IMR-90 (cell line): ENCODE measurements around the gene SENP6. TPM values are rescaled to one million over a fixed set of nuclear protein-coding genes. Genes with fewer than 3 reads are reported as not detected.

Experiments used
- ATAC-seq: fragments of 200-7000 bp; cut with Tn5 transposase; 2 replicates; pipeline ENCODE4 v1.9.1; 2020; ENCODE audit warnings: low read depth, mild to moderate bottlenecking, moderate library complexity
- BruUV-seq: library from RNA; stranded (reverse); fragments of 400-500 nt; replicated peaks from 2 replicates; lab custom pipeline; 2021; lab: Mats Ljungman, UMichigan
- CTCF ChIA-PET: fragments of 300-600 bp; formaldehyde crosslinking; extraction: SDS; loops from one replicate; lab custom pipeline; 2021; ENCODE audit warnings: antibody characterized with exemption; lab: Yijun Ruan, JAX
- POLR2A ChIA-PET: fragments of 300-600 bp; sonication (Branson Sonifier 250); formaldehyde crosslinking; loops from one replicate; lab custom pipeline; 2022; ENCODE audit warnings: antibody characterized with exemption; ENCODE audit not compliant: unreplicated experiment; lab: Charles Lee
- DNase-seq: peaks from one replicate; pipeline ENCODE4 v3.0.0; 2013
- H2AFZ ChIP-seq: replicated peaks from 2 replicates; pipeline ENCODE3; 2013; ENCODE audit warnings: low read length, mild to moderate bottlenecking; ENCODE audit not compliant: poor library complexity
- H2AK5ac ChIP-seq: 2 replicates; pipeline ENCODE4 v1.6.1; 2013; ENCODE audit warnings: low read depth, low read length, inconsistent platforms
- H2AK9ac ChIP-seq: replicated peaks from 2 replicates; pipeline ENCODE3; 2013; ENCODE audit warnings: mild to moderate bottlenecking, low read depth, low read length, moderate library complexity; ENCODE audit not compliant: poor library complexity
- H2BK120ac ChIP-seq: 2 replicates; pipeline ENCODE4 v1.6.1; 2013; ENCODE audit warnings: low read depth, low read length, inconsistent platforms
- H2BK15ac ChIP-seq: 3 replicates; pipeline ENCODE4 v1.6.1; 2013; ENCODE audit warnings: low read depth, low read length, inconsistent platforms
- H2BK20ac ChIP-seq: 2 replicates; pipeline ENCODE4 v1.6.1; 2013; ENCODE audit warnings: low read depth, mild to moderate bottlenecking, inconsistent platforms, low read length, moderate library complexity
- H2BK5ac ChIP-seq: 2 replicates; pipeline ENCODE4 v1.6.1; 2013; ENCODE audit warnings: mild to moderate bottlenecking, low read depth, low read length, inconsistent platforms; ENCODE audit not compliant: poor library complexity, severe bottlenecking
- H3K14ac ChIP-seq: replicated peaks from 2 replicates; pipeline ENCODE4 v1.6.1; 2013; ENCODE audit warnings: low read depth, low read length, inconsistent platforms
- H3K18ac ChIP-seq: 2 replicates; pipeline ENCODE4 v1.6.1; 2013; ENCODE audit warnings: low read depth, low read length, control low read depth
- H3K23ac ChIP-seq: 2 replicates; pipeline ENCODE4 v1.6.1; 2013; ENCODE audit warnings: low read depth, low read length, inconsistent platforms
- H3K27ac ChIP-seq: 2 replicates; pipeline ENCODE4 v1.5.1; 2013; ENCODE audit warnings: mild to moderate bottlenecking, control low read depth, low read length; ENCODE audit not compliant: insufficient read depth
- H3K27me3 ChIP-seq: 2 replicates; pipeline ENCODE4 v1.6.1; 2013; ENCODE audit warnings: low read length; ENCODE audit not compliant: control insufficient read depth, insufficient read depth
- H3K36me3 ChIP-seq: 2 replicates; pipeline ENCODE4 v1.6.1; 2013; ENCODE audit warnings: low read length, mixed read lengths; ENCODE audit not compliant: control insufficient read depth, insufficient read depth
- H3K4ac ChIP-seq: 2 replicates; pipeline ENCODE4 v1.6.1; 2013; ENCODE audit warnings: low read depth, low read length, inconsistent platforms
- H3K4me1 ChIP-seq: 2 replicates; pipeline ENCODE4 v1.6.1; 2013; ENCODE audit warnings: low read length, mixed read lengths; ENCODE audit not compliant: control insufficient read depth, insufficient read depth
- H3K4me2 ChIP-seq: 2 replicates; pipeline ENCODE4 v1.6.1; 2013; ENCODE audit warnings: low read depth, mild to moderate bottlenecking, control low read depth, low read length, moderate library complexity
- H3K4me3 ChIP-seq: 2 replicates; pipeline ENCODE4 v1.5.1; 2013; ENCODE audit warnings: low read depth, mild to moderate bottlenecking, control low read depth, low read length, moderate library complexity; ENCODE audit not compliant: insufficient read depth
- H3K56ac ChIP-seq: 2 replicates; pipeline ENCODE4 v1.6.1; 2013; ENCODE audit warnings: low read length, inconsistent platforms; ENCODE audit not compliant: insufficient read depth; ENCODE audit errors: extremely low read depth
- H3K79me1 ChIP-seq, 2 experiments: 2 replicates each; pipeline ENCODE4 v1.6.1; 2013; ENCODE audit warnings: low read length in 2 of 2, inconsistent platforms in 1 of 2, low read depth in 1 of 2
- H3K9ac ChIP-seq: 2 replicates; pipeline ENCODE4 v1.6.1; 2013; ENCODE audit warnings: low read depth, low read length, control low read depth
- H3K9me1 ChIP-seq: 2 replicates; pipeline ENCODE4 v1.6.1; 2013; ENCODE audit warnings: low read length, inconsistent platforms; ENCODE audit not compliant: insufficient read depth
- H3K9me3 ChIP-seq: 2 replicates; pipeline ENCODE4 v1.6.1; 2013; ENCODE audit warnings: low read length; ENCODE audit not compliant: control insufficient read depth, insufficient read depth
- H4K20me1 ChIP-seq: 2 replicates; pipeline ENCODE4 v1.6.1; 2013; ENCODE audit warnings: low read length, inconsistent platforms; ENCODE audit not compliant: insufficient read depth
- H4K5ac ChIP-seq: 2 replicates; pipeline ENCODE4 v1.6.1; 2013; ENCODE audit warnings: mild to moderate bottlenecking, low read depth, low read length, control low read depth
- H4K8ac ChIP-seq, 2 experiments: 2 replicates each; pipeline ENCODE4 v1.6.1; 2013; ENCODE audit warnings: low read depth in 2 of 2, low read length in 2 of 2, control low read depth in 1 of 2, inconsistent platforms in 1 of 2
- H4K91ac ChIP-seq: 2 replicates; pipeline ENCODE4 v1.6.1; 2013; ENCODE audit warnings: low read depth, low read length, inconsistent platforms; ENCODE audit not compliant: insufficient read depth
- RCOR1 ChIP-seq: IDR thresholded peaks from 2 replicates; pipeline ENCODE4 v1.6.1; 2012; ENCODE audit warnings: mild to moderate bottlenecking, low read length, improper control_type of control experiment; ENCODE audit not compliant: insufficient replicate concordance
- WGBS, 2 experiments: methylation state at CpG; one replicate each; pipeline versions ENCODE4 v1.1.5 to v1.1.7; 2013; ENCODE audit warnings: missing lambda C conversion rate in 2 of 2; ENCODE audit not compliant: insufficient read length in 1 of 2; ENCODE audit errors: extremely low coverage in 2 of 2; 5-methylcytosine and 5-hydroxymethylcytosine counted together
- dilution Hi-C: fragments of 300-500 bp; cut with HindIII; formaldehyde crosslinking; loops from one replicate; pipeline ENCODE4 v1.14.3; 2018; ENCODE audit warnings: low sequenced_read_pairs; ENCODE audit not compliant: unreplicated experiment
- in situ Hi-C: fragments of 300-500 bp; cut with MboI; formaldehyde crosslinking; loops from 3 replicates; pipeline ENCODE4 v1.14.3; 2019; ENCODE audit warnings: low sequenced_read_pairs, inconsistent platforms, mixed read lengths
- intact Hi-C: fragments of 100-400 bp; cut with micrococcal nuclease; formaldehyde crosslinking; loops from 2 replicates; pipeline ENCODE4 v1.10.0; 2022
- polyA plus RNA-seq, 3 experiments: library from polyadenylated mRNA; depleted of rRNA; stranded (reverse); fragments of >200 nt; gene quantifications; 2 replicates each; pipeline ENCODE4 v1.2.3, GENCODE V29; 2012; ENCODE audit warnings: low replicate concordance in 1 of 3
- total RNA-seq: library from RNA; depleted of rRNA; stranded (reverse); fragments of >200 nt; gene quantifications from 2 replicates; pipeline ENCODE4 v1.2.3, GENCODE V29; 2012

SENP6 gene
- total and polyA plus RNA-seq, 2 of the 4 experiments (the other 2 are of a cell fraction), result 23.1 to 25.8 TPM

DNA sequence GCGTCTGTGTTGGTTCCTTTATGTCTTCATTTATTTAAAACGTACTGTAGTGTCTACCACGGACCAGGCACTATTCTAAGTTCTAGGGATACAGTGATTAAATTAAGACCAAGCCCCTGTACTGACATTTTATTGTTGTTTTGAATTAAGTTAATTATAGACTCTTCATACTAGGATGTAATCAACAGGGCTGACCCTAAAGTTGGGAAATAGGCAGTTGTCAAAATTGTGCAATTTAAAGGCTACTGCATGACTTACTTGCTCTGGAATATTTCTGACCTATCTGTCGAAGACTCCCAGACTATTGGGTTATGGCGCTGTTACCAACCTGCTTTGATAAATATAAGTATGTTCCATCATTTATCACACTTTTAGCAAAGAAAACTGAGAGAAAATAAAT lies 154.0 kb downstream of the SENP6 start:
- H3K4me1 ChIP-seq, result peaks cover 5% of the 10 kb centered on the region
- intact Hi-C loops (loop anchor here (10.0 kb wide), 1 partner anchor 471 kb away; the partner anchor contains the start of gene TMEM30A), in situ Hi-C loops (no loop called here), dilution Hi-C loops (no loop called here)
- no peak overlapping the region for H2BK120ac ChIP-seq
- H3K36me3 ChIP-seq, result no peaks in the 10 kb centered on the region
- no CpG with 5 or more reads among the region's 5 CpGs for WGBS, 2 experiments
- H3K9me3 ChIP-seq, result no peaks in the 10 kb centered on the region
- no peak overlapping the region for H3K14ac ChIP-seq
- no peaks in the 10 kb centered on the region for H3K27me3 ChIP-seq
- H3K9ac ChIP-seq, result no peak overlapping the region
- H2AFZ ChIP-seq, result no peak overlapping the region
- no peak overlapping the region for H2AK5ac ChIP-seq
- H3K27ac ChIP-seq, result no peak overlapping the region
- POLR2A ChIA-PET, result no interaction called here
- no peaks in the 10 kb centered on the region for H4K20me1 ChIP-seq
- H2BK20ac ChIP-seq, result no peak overlapping the region
- H3K79me1 ChIP-seq, result peaks cover 17 to 48% of the 10 kb centered on the region in 2 experiments; a peak in 3 of 4 replicates
- CTCF ChIA-PET, result no interaction called here
- no peak overlapping the region for H3K4me3 ChIP-seq
- no peak overlapping the region for H3K56ac ChIP-seq
- BruUV-seq, result no TSS peak
- no peak overlapping the region for H4K5ac ChIP-seq
- no peak for DNase-seq
- TF ChIP-seq RCOR1, result no peak
- H3K9me1 ChIP-seq, result peaks cover 5% of the 10 kb centered on the region; the same call in 1 of the 2 replicates
- H4K91ac ChIP-seq, result no peak overlapping the region
- no peak overlapping the region for H3K4ac ChIP-seq
- ATAC-seq, result no peak
- H2BK15ac ChIP-seq, result no peak overlapping the region
- no peak overlapping the region for H3K18ac ChIP-seq
- no peak overlapping the region for H4K8ac ChIP-seq
- H2BK5ac ChIP-seq, result no peak overlapping the region
- no peak overlapping the region for H3K23ac ChIP-seq
- no peak overlapping the region for H3K4me2 ChIP-seq
- no peak overlapping the region for H2AK9ac ChIP-seq
